Measurements from ENCODE around the gene SVIL.
A peak's percentile ranks its signal among the peaks of the same experiment; 100 is the strongest.
"Not testable (repeated sequence)": the region's sequence is repeated elsewhere in the genome, so short reads cannot be mapped to it uniquely, and the experiment has no call there.

SVIL gene

DNA sequence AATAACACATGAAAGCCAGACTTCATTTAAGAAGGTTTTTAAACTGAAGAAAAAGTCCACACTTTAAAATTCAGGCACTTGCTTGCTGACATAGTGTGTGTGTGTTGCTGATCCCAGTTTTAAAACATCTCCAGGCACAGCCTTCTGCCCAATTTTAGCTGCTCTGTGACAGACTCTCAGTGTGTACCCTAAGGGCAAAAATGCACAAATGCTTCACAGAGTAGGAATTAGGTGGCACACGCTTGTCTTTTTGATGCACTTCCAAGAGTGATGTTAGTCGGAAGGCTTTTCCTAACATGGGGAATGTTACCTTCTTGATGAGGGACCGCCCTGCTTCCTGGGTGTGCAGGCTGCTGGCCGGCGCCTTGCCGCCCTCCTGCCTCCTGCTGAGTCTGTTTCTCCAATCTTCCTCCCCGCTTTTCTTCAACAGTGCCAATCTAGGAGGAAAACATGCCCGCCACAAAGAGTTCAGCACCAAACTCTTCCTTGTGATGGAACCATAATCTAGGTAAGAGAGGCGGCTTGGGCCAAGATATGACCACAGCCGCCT lies 122.3 kb downstream of the SVIL start:
- TF ChIP-seq CTCF (IDR thresholded peaks at IDR 0.05; ENCODE audit: insufficient read depth, low read depth, low read length, missing control alignments), result no peak
- no peak for DNase-seq (ENCODE audit: low read depth)
- no peak overlapping the region for H3K4me3 ChIP-seq (ENCODE audit: low read length)

GRCh38 chr10:29511806-29512205 lies 123.0 kb downstream of the SVIL start:
- not testable (repeated sequence) for DNase-seq (ENCODE audit: low read depth); H3K4me3 ChIP-seq (ENCODE audit: low read length)

- H3K4me3 ChIP-seq (ENCODE audit: low read length); DNase-seq (ENCODE audit: low read depth): not testable (repeated sequence)
Measured at GRCh38 chr10:29510483-29511157, 124.2 kb downstream of the SVIL start.

DNA sequence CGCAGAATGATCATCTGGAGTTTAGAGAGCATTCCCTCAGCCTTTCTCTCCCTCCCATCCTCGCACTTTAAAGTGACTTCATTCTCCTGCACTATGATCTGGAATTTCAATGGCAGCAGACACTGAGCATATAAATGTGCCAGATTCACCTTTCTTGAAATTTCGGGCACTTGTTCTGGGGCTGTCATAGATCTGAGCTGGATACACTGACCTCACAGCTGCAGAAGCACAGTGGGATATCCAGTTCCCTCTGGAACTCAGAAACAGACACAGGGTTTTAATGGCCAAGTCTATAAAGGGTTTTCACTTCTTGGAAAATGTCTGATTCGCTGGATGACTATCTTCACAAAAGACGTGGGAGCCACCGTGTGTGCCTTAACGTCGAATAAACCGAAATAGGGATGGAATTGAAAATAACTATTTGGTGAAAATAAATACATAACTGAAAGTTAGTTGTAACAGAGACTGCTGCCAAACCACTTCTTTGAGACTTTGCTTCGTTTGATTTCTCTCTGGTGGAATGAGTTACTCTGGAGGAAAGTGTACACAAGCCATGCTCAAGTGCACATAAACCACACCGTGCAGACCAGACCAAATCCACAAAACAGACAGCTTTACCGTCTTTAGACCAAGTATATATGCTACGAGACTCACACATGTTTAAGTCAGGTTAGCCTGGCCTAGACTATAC lies 126.1 kb downstream of the SVIL start:
- no peak overlapping the region for H3K4me3 ChIP-seq (ENCODE audit: low read length)
- no peak for DNase-seq (ENCODE audit: low read depth)
- no peak for TF ChIP-seq CTCF (IDR thresholded peaks at IDR 0.05; ENCODE audit: insufficient read depth, low read depth, low read length, missing control alignments)

GRCh38 chr10:29507750-29508149 lies 127.0 kb downstream of the SVIL start:
- DNase-seq (ENCODE audit: low read depth); H3K4me3 ChIP-seq (ENCODE audit: low read length): not testable (repeated sequence)

GRCh38 chr10:29506324-29506921 lies 128.3 kb downstream of the SVIL start:
- not testable (repeated sequence) for H3K4me3 ChIP-seq (ENCODE audit: low read length); DNase-seq (ENCODE audit: low read depth)

- TF ChIP-seq CTCF (IDR thresholded peaks at IDR 0.05; ENCODE audit: insufficient read depth, low read depth, low read length, missing control alignments), result no peak
- DNase-seq (ENCODE audit: low read depth), result no peak
- H3K4me3 ChIP-seq (ENCODE audit: low read length), result no peak overlapping the region
Measured at GRCh38 chr10:29502351-29502750, 132.4 kb downstream of the SVIL start.

GRCh38 chr10:29501692-29502091 lies 133.1 kb downstream of the SVIL start:
- DNase-seq (ENCODE audit: low read depth), result peak; percentile 91
- no peak for TF ChIP-seq CTCF (IDR thresholded peaks at IDR 0.05; ENCODE audit: insufficient read depth, low read depth, low read length, missing control alignments)
- H3K4me3 ChIP-seq (ENCODE audit: low read length), result no peak overlapping the region

DNA sequence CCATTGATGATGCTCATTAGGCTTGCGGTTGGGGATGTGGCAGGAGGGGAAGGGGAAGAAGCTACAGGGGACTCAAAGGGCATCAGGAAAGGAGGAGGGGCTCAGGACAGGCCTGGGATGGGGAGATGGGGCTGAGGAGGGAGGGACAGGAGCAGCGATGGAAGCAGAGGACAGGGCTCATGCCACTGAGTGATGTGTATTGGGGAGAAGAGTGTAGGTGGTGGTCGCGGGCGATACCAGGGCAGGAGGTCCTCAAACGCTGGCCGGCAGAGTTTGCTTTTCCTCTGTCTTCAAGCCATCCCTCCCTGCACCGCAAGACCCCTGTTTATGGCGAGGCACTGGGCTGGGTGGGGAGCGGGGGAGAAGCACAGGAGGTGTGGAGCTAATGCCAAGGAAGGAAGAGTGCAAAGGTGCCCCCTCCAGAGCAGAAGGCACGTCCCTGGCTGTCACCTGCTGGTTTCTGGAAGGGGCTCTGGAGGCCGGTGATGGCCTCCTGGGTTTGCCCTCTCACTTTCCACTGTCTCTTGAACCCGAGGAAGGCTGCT lies 134.7 kb downstream of the SVIL start:
- TF ChIP-seq CTCF (IDR thresholded peaks at IDR 0.05; ENCODE audit: insufficient read depth, low read depth, low read length, missing control alignments), result no peak
- no peak overlapping the region for H3K4me3 ChIP-seq (ENCODE audit: low read length)
- no peak for DNase-seq (ENCODE audit: low read depth)
